Neural crest cell (in vitro differentiated cells): ENCODE measurements around the gene FGF11. TPM values are rescaled to one million over a fixed set of nuclear protein-coding genes. Genes with fewer than 3 reads are reported as not detected.
A peak's percentile ranks its signal among the peaks of the same experiment; 100 is the strongest.
"Not testable (repeated sequence)": the region's sequence is repeated elsewhere in the genome, so short reads cannot be mapped to it uniquely, and the experiment has no call there.

Experiments
- DNase-seq: peaks from one replicate; pipeline ENCODE4 v3.0.0; 2021; ENCODE audit warnings: low read depth, mixed read lengths, low spot score
- H3K27ac Mint-ChIP-seq: one replicate; pipeline ENCODE4 v1.8.0; 2021; ENCODE audit warnings: mild to moderate bottlenecking, mixed read lengths; ENCODE audit not compliant: unreplicated experiment
- H3K27me3 Mint-ChIP-seq: 2 replicates; pipeline ENCODE4 v1.8.0; 2021; ENCODE audit warnings: low read depth, mild to moderate bottlenecking, mixed read lengths
- H3K36me3 Mint-ChIP-seq: 2 replicates; pipeline ENCODE4 v1.8.0; 2021; ENCODE audit warnings: low read depth, mild to moderate bottlenecking, mixed read lengths
- H3K4me1 Mint-ChIP-seq: 2 replicates; pipeline ENCODE4 v1.8.0; 2021; ENCODE audit warnings: mixed read lengths
- H3K4me3 Mint-ChIP-seq: one replicate; pipeline ENCODE4 v1.8.0; 2021; ENCODE audit warnings: mild to moderate bottlenecking, mixed read lengths
- H3K9me3 Mint-ChIP-seq: 2 replicates; pipeline ENCODE4 v1.8.0; 2021; ENCODE audit warnings: mixed read lengths
- CTCF ChIP-seq: fragments of 200-600 bp; sonication (generic); conservative IDR thresholded peaks from 2 replicates; pipeline ENCODE4 v1.5.0; 2021; ENCODE audit warnings: antibody characterized with exemption, mild to moderate bottlenecking
- total RNA-seq: library from RNA; stranded (reverse); gene quantifications from 2 replicates; pipeline ENCODE4 v1.2.1, GENCODE V29; 2021

The FGF11 gene
- total RNA-seq, 1 donor from 2014 or later, result 6.0 TPM

- Mint-ChIP-seq H3K9me3 (no peaks in the 10 kb centered on the region), H3K27ac (no peak overlapping the region), H3K27me3 (no peaks in the 10 kb centered on the region), H3K4me1 (peaks cover 14% of the 10 kb centered on the region), H3K4me3 (no peak overlapping the region), H3K36me3 (no peaks in the 10 kb centered on the region)
- DNase-seq, result no peak
- no peak for TF ChIP-seq CTCF
Measured at GRCh38 chr17:7468804-7469389, 29.6 kb downstream of the FGF11 start.

DNA sequence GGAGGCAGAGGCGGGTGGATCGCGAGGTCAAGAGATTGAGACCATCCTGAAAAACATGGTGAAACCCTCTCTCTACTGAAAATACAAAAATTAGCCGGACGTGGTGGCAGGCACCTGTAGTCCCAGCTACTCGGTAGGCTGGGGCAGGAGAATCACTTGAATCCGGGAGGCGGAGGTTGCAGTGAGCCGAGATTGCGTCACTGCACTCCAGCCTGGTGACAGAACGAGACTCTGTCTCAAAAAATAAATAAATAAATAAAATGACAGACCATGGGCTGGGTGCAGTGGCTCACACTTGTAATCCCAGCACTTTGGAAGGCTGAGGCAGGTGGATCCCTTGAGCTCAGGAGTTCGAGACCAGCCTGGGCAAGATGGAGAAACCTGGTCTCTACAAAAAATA is 30.5 kb downstream of the FGF11 start:
- H3K27me3 Mint-ChIP-seq, H3K36me3 Mint-ChIP-seq, H3K4me3 Mint-ChIP-seq, DNase-seq, H3K27ac Mint-ChIP-seq, H3K9me3 Mint-ChIP-seq: not testable (repeated sequence)
- H3K4me1 Mint-ChIP-seq, result peaks cover 14% of the 10 kb centered on the region

DNA sequence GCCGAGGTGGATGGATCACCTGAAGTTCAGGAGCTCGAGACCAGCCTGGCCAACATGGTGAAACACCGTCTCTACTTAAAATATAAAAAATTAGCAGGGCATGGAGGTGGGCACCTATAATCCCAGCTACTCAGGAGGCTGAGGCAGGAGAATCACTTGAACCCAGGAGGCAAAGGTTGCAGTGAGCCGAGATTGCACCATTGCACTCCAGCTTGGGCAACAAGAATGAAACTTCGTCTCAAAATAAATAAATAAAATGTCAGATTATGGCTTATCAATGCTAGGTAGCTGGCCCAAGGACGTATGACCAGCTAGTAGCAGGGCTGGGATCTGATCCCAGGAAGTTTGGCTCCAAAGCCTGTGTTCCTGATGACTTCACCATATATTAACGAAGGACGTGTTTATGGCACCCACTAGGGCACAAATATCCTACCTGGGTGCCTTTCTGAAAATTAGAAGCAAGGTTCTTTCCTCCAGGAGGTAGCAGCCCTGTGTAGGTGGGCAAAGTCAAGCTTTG is 31.2 kb downstream of the FGF11 start:
- not testable (repeated sequence) for DNase-seq, H3K9me3 Mint-ChIP-seq, H3K36me3 Mint-ChIP-seq, H3K4me3 Mint-ChIP-seq, H3K27ac Mint-ChIP-seq, H3K27me3 Mint-ChIP-seq
- H3K4me1 Mint-ChIP-seq, result peaks cover 14% of the 10 kb centered on the region

DNA sequence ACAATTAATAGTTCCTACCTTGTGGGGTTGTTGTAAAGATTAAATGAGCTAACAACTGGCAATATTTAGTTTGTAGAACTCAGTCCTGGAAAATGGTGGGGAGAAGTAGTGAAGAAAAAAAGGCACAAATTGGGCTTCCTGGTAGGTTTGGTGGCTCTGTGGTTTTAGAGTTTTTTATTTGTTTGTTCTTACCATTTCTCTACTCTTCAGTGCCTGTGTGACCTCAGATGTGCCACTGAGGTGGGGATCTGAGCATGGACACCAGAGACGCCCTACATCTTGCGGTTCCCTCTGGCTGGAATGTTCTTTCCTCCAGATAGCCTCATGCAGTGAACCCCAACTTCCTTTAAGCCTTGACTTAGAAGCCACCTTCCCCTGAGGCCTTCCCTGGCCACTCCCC is 32.4 kb downstream of the FGF11 start:
- Mint-ChIP-seq H3K27me3 (no peaks in the 10 kb centered on the region), H3K4me3 (no peak overlapping the region)
- no peak for TF ChIP-seq CTCF

GRCh38 chr17:7474767-7475166 is 35.5 kb downstream of the FGF11 start:
- not testable (repeated sequence) for H3K4me3 Mint-ChIP-seq, DNase-seq, H3K9me3 Mint-ChIP-seq, H3K27me3 Mint-ChIP-seq, H3K27ac Mint-ChIP-seq, H3K36me3 Mint-ChIP-seq
- peaks cover 24% of the 10 kb centered on the region for H3K4me1 Mint-ChIP-seq

More for the DNA sequence above, 32.4 kb downstream of the FGF11 start:
- Mint-ChIP-seq H3K27ac (peak overlapping the region; percentile 75), H3K9me3 (no peaks in the 10 kb centered on the region), H3K36me3 (no peaks in the 10 kb centered on the region), H3K4me1 (peaks cover 21% of the 10 kb centered on the region)
- no peak for DNase-seq

DNA sequence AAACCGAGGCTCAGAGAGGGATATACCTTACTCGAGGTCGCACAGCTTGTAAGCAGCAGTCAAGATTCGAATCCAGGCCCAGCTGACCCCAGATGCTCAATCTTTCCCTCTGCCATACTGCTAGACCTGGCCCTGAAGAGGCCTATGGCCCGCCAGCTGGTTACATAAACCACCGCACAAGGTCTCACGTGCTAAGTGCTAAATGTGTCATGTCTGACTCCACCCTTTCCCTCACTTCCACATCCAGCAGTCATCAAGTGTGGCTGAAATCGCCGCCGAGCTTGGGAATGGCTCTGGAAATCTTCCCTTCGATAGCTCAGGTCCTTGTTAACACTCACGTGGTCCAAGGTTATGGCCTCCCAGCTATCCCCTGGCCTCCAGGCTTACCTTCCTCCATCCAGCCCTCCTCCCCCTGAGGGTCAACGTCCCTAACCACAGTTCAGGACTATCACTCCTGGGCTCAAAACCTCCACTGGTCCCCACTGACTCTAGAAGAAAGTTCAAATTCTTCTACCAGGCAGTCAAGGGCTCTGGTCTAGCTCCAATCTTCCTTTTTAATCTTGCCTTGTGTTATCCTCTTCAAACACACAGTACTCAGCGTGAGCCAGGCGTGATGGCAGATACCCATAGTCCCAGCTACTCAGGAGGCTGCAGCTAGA is 36.6 kb downstream of the FGF11 start:
- Mint-ChIP-seq H3K27me3 (no peaks in the 10 kb centered on the region), H3K36me3 (no peaks in the 10 kb centered on the region), H3K9me3 (no peaks in the 10 kb centered on the region), H3K27ac (peak overlapping the region; percentile 2), H3K4me3 (peak overlapping the region; percentile 94), H3K4me1 (peaks cover 34% of the 10 kb centered on the region)
- no peak for DNase-seq
- TF ChIP-seq CTCF, result no peak

GRCh38 chr17:7476494-7476893 is 37.2 kb downstream of the FGF11 start:
- no peak for TF ChIP-seq CTCF
- Mint-ChIP-seq H3K27me3 (no peaks in the 10 kb centered on the region), H3K4me1 (peaks cover 39% of the 10 kb centered on the region), H3K4me3 (peak overlapping the region; percentile 94), H3K27ac (peak overlapping the region; percentile 2), H3K36me3 (no peaks in the 10 kb centered on the region), H3K9me3 (no peaks in the 10 kb centered on the region)
- no peak for DNase-seq
